GM13976 (cell line): ENCODE data around the gene CYRIA.

Experiments
- DNase-seq: peaks from one replicate; pipeline ENCODE4 v3.0.0; 2012; ENCODE audit warnings: low spot score
- in situ Hi-C: fragments of 300-500 bp; cut with MboI; formaldehyde crosslinking; loops from one replicate; pipeline ENCODE4 v1.12.0; 2022; ENCODE audit warnings: low sequenced_read_pairs, mixed read lengths, inconsistent platforms; ENCODE audit not compliant: unreplicated experiment
- TF ChIP-seq, protein P1 (sequence below): IDR thresholded peaks from 2 replicates; pipeline ENCODE4 v1.5.1; 2012; ENCODE audit warnings: borderline replicate concordance, mild to moderate bottlenecking; ENCODE audit not compliant: insufficient read depth; ENCODE audit errors: extremely low read depth, missing control alignments, control extremely low read depth

Gene CYRIA

DNA sequence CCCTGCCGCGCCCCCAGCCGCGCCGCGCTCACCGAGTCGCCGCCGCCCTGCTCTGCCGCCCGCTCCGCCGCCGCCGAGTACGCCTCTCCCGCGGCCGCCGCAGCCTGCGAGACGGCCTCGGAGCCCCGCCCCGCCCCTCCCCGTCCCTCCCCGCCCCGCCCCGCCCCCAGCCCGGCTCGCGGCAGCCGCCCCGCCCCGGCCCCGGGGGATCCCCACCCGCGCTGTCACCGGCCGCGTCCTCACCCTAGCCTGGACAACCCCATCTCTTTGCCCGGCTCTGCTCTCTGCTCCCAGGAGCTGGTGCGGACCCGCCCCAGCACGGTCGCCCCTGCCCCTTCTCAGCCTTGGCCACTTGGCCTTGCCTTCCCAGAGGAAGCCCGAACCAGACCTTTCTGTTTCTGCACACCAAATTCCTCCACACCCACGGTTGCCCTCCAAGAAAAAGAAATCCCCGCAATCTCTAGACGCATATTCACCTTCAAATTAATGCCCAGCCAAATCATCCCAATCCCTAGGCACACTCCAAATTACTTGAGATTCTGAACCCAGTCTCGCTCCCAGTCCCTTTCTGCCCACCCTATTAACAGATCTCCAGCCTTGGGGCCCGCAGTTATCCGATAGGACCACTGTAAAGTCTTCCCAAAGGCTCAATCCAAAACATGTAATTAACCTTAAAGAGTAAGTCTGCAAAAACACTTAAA, at the start of gene CYRIA:
TSS of gene CYRIA (minus strand) at position 87 of the 701 bp plus-strand sequence. CDS start 77,715 bp downstream, outside the sequence.
- TF ChIP-seq, protein P1, sequence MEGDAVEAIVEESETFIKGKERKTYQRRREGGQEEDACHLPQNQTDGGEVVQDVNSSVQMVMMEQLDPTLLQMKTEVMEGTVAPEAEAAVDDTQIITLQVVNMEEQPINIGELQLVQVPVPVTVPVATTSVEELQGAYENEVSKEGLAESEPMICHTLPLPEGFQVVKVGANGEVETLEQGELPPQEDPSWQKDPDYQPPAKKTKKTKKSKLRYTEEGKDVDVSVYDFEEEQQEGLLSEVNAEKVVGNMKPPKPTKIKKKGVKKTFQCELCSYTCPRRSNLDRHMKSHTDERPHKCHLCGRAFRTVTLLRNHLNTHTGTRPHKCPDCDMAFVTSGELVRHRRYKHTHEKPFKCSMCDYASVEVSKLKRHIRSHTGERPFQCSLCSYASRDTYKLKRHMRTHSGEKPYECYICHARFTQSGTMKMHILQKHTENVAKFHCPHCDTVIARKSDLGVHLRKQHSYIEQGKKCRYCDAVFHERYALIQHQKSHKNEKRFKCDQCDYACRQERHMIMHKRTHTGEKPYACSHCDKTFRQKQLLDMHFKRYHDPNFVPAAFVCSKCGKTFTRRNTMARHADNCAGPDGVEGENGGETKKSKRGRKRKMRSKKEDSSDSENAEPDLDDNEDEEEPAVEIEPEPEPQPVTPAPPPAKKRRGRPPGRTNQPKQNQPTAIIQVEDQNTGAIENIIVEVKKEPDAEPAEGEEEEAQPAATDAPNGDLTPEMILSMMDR, result no peak
- in situ Hi-C loops, result no loop called here
- DNase-seq, result peak; percentile 85

DNA sequence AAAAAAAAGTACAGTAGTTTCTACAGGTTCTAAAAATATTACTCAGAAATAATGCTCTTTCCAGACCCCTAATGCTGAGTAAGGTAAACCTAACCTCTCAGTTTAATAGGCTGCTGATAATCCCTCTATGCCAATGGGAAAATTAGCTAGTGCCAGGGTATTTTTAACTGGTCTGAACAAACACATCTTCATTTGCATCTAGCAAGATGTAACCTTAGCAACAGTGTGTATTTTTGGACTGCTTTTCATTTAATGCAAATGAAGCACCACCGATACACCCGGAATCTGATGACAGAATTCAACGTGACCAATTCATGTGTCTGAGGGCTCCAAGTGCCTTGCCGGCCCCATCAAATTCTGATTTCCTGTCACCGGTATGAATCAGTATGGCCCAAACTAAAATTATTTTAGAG, 47.4 kb upstream of the CYRIA start:
- DNase-seq, result peak; percentile 23
- TF ChIP-seq, protein P1, result no peak
- in situ Hi-C loops, result no loop called here

DNA sequence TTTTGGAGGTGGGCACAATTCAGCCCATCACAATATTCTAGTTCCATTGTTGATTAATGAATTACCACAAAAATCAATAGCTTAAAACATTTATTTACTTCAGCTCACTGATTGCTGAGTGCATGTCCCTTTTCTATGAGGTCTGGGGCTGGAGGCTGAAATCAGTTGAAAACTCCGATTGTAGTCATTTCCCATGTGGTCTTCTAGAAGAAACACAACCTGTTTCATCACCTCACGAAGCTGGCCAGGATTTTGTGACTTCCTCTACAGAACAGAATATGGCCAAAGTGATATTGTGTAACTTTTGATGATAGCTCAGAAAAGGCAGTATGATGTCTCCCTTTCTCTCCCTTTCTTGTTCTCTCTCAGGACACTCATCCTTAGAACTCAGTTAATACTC, 44.1 kb upstream of the CYRIA start:
- in situ Hi-C loops, result no loop called here
- DNase-seq, result no peak
- TF ChIP-seq, protein P1, result no peak

DNA sequence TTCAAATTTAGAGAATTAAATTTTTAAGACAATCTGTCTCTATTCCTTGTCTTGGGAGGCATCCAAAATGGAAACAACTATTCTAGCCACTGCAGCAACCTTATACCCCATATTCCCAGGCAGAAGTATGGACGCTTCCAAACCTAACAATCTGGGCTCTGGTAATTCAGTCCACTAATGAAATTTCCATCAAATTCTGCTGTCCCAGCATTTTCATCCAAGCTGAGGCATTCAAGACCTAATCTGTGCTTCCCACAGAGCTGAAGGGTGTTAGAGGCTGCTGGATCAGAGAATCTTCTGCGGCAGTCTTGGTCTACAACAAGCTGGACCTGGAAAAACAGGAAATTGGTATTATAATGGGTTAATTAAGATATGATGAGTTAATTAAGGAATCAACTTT, 42.5 kb upstream of the CYRIA start:
- DNase-seq, result no peak
- in situ Hi-C loops, result no loop called here
- TF ChIP-seq, protein P1, result no peak

DNA sequence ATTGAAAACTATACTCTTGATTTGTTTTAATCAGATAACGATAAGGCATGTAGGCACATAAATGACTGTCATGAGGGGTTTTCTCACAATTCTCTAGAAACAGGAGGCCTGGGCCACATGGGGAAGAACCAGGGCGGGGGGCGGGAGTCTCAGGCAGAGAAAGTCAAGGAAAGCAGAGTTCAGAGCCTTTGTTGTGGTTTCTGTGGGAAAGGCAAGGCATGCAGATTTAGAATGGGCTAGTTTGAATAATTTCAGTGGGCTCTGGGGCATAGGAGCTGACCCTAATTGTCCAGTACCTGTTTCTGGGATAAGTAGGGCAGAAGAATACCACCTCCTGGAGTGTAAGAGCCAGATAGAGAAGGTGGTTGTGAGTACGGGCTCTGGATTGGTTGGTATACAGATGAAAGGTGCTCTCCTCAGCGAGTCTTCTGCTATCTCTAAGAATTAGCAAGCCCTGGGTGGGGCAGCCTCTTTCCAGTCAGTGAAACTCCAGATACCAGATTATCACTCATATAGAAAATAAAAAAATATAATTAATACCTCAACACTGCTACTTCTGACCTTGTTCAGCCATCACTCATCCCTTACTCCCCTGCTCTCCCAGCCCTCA, 41.5 kb upstream of the CYRIA start:
- in situ Hi-C loops, result no loop called here
- TF ChIP-seq, protein P1, result no peak
- DNase-seq, result no peak

DNA sequence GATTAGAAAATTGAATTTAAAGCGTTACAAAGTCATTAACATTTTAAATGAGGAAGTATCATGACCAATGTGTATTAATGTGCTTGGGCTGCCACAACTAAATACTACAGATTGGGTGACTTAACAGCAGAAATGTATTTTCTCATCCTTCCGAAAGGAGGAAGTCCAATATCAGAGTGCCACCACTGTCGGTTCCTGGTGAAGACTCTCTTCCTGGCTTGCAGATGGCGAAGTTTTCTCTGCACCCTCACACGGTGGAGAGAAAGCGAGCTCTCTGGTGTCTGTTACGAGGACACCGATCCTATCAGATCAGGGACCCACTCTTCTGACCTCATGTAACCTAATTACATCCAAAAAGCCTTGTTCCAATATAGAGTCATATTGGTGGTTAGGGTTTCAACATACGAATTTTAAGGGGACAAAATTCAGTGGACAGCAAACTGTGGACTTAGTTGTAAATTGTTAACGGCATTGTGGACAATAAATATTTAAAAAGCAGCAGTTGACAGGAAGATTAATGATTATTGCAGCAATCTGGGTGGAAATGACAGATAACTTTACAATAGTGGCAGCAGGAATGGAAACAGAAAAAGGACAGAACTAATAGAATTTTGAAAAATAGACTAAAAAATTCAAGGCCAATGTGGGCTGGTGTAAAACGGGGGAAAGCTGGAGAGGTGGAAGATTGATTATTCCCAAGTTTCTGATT, 35.1 kb upstream of the CYRIA start:
- TF ChIP-seq, protein P1, result no peak
- no peak for DNase-seq
- in situ Hi-C loops, result no loop called here
